Cardiac fibroblast (primary cell): ENCODE measurements around the gene AIG1.

Experiments used
- DNase-seq, 2 donors: peaks; one replicate each; pipeline versions ENCODE4 v3.0.0 to v3.0.0-alpha.2; 2010; ENCODE audit warnings: low read depth in 2 of 2
- H3K4me3 ChIP-seq, 2 donors: replicated peaks in 1 of 2; 1 replicate in 1 of 2; 2 replicates in 1 of 2; pipeline ENCODE4 v1.5.1; 2011; ENCODE audit warnings: low read depth in 2 of 2, low read length in 2 of 2, mild to moderate bottlenecking in 2 of 2, moderate library complexity in 1 of 2
- TF ChIP-seq, protein P1 (sequence below): IDR thresholded peaks from one replicate; pipeline ENCODE4 v1.5.1; 2011; ENCODE audit warnings: low read depth, mild to moderate bottlenecking, low read length, inconsistent platforms

The AIG1 gene

DNA sequence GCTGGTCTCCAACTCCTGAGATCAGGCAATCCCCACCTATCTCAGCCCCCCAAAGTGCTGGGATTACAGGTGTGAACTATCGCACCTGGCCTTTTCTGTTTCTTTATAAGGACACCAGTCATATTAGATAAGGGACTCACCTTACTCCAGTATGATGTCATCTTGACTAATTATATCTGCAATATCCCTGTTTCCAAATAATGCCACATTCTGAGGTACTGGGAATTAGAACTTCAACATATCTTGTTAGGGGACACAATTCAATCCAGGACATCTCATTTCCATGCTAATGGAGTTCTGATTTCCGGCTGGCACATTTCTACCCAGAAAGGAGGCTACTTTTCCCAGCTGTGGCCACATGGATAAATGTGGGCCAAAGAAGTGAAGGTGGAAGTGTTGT is 6.4 kb upstream of the AIG1 start:
- TF ChIP-seq, protein P1, sequence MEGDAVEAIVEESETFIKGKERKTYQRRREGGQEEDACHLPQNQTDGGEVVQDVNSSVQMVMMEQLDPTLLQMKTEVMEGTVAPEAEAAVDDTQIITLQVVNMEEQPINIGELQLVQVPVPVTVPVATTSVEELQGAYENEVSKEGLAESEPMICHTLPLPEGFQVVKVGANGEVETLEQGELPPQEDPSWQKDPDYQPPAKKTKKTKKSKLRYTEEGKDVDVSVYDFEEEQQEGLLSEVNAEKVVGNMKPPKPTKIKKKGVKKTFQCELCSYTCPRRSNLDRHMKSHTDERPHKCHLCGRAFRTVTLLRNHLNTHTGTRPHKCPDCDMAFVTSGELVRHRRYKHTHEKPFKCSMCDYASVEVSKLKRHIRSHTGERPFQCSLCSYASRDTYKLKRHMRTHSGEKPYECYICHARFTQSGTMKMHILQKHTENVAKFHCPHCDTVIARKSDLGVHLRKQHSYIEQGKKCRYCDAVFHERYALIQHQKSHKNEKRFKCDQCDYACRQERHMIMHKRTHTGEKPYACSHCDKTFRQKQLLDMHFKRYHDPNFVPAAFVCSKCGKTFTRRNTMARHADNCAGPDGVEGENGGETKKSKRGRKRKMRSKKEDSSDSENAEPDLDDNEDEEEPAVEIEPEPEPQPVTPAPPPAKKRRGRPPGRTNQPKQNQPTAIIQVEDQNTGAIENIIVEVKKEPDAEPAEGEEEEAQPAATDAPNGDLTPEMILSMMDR: no peak
- H3K4me3 ChIP-seq: no peak overlapping the region
- no peak for DNase-seq

DNA sequence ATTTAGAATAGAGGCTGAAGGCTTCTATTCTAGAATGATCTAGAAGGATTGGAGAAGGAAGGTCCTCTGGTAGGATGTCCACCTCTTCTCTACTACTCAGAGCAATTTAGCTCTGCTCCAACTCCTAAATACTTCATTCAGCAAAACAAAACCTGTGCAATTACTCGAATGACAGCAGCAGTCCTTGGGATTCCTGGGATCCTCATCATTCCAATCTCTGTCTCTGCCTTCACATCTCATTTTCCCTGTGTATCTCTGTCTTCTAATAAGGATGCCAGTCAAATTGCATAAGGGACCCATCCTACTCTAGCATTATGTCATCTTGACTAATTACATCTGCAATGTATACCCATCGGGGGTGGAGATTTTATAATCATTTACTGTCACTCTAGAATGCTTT is 5.5 kb upstream of the AIG1 start:
- TF ChIP-seq, protein P1: no peak
- no peak overlapping the region for H3K4me3 ChIP-seq
- no peak for DNase-seq

DNA sequence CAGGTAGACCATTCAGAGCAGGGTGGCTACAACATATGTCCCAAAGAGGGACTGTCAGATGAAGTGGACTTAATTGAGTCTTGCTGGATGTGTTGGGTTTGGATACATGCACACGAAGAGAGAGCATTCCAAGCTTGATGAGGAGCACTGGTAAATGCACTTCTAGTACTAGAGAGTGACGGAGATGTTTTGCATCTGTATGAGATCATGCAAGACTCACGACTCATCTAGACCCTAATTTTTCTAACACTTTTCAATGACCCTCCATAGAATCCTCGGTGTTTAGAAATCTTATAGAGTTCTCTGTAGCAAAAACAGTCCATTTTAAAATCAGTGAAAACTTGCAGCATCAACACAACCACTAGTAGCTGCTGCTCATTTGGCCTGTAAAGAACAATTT is 4.8 kb upstream of the AIG1 start:
- TF ChIP-seq, protein P1: no peak
- no peak for DNase-seq
- no peak overlapping the region for H3K4me3 ChIP-seq

DNA sequence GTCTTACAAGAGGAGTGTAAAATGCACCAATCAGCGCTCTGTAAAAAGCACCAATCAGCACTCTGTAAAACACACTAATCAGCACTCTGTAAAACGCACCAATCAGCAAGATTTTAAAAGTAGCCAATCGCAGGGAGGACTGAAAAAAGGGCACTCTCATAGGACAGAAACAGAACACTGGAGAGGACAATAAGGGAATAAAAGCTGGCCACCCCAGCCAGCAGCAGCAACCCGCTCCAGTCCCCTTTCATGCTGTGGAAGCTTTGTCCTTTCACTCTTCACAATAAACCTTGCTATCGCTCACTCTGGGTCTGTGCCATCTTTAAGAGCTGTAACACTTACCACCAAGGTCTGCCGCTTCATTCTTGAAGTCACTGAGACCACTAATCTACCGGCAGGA is 1.7 kb upstream of the AIG1 start:
- no peak overlapping the region for H3K4me3 ChIP-seq
- no peak for DNase-seq

DNA sequence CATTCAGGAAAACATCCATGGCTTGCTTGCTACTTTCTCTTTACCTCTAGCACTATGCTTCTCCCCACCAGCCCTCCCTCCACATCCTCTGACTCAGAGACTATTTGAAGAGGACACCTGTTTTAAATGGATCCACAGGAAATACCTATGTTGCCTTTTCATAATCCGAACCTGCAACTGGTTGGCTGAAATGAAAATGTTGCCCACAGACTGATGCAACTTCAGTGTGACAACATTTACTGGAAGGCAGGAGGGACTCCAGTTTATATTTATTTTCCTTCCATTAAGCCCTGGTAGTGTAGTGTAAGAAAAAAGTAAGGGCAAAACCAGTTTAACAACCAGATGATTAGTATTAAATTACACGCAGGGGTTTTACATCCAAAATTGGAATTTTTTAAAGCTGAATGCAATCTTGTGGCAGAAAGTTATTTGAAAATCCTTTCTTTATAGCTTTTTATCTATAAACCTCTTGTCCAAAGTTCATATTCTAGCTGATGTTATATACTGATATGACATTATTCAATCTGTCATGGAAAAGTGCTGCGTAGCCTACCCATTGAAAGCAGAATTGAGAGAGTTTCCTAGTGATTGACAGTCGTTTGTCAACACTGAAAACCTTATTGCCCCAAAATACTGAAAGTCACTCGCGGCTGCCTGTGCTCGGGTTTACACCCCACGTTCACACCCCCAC is 881 bp upstream of the AIG1 start:
- peak; percentile 61 to 93 for DNase-seq
- TF ChIP-seq, protein P1: no peak
- peak overlapping the region; percentile 70 to 80 for H3K4me3 ChIP-seq

More for the DNA sequence above, 1.7 kb upstream of the AIG1 start:
- TF ChIP-seq, protein P1: no peak

DNA sequence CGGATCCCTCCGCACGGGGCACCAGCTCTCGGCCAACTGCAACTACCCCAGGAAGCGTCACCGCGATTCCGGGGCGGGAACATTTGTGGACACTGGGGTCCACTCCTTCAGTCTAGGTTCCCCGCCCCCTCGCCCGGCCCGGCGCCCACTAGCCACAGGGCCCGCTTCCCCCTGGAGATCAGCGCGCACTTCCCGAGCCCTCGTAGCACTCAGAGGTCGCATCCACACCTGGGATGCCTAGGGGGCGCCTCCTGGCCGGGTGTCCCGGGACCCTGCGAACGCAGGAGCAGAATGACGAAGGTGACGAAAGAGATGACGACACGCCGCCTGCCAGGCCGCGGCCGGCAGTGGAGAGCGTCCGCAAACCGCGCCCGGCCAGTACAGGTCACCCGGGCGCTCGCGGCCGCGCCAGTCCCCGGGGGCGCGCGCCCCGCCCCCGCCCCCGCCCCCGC is 309 bp upstream of the AIG1 start:
- TF ChIP-seq, protein P1: no peak
- peak; percentile 82 to 85 for DNase-seq
- peak overlapping the region; percentile 70 to 80 for H3K4me3 ChIP-seq
